ENCODE results near the gene DPM2. TPM values are rescaled to one million over a fixed set of nuclear protein-coding genes. Genes with fewer than 3 reads are reported as not detected.

DPM2 gene
- total and polyA plus RNA-seq, 2 experiments from 2014 or later, result 36.6 to 92.4 TPM

DNA sequence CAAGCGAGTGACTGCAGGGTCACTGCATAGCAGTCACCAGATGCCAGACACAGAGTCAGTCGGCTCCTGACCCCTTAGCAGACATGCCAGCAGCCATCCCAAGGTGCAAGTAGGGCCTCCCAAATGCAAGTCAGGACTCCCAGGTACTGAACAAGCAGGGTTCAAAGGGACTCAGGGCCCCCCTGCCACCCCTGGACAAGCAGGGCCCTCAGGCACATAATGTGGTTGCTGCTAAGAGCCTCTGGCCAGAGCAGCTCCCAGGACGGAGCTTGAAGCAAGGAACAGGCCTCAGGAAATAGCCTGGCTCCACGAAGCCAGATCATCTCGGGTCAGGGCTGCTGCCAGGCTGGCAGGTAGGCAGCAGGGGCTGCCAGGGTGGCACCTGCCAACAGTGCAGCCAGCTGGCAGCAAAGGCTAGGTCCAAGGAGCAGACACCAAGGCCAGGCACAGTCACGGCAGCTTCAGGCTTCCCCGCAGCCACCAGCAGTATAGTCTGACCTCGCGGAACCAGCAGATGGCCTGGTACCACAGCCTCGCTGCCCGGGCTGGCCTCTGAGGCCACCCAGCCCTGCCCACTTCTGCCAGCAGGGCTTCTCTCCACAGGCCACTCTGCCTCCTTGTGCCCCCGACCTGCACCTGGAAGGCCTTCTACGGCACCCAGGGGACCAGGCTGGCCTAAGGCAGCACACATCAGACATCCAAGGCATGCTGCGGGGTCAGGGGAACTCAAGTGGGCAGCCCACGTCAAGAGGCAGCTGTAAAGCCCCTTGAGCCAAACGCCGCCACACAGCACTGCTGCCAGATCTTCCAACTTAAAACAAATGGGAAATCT lies 35.7 kb upstream of the DPM2 start:
- peak overlapping the region; percentile 59; the same call in 1 of the 2 replicates for H3K27ac ChIP-seq (ENCODE audit: low read depth)

DNA sequence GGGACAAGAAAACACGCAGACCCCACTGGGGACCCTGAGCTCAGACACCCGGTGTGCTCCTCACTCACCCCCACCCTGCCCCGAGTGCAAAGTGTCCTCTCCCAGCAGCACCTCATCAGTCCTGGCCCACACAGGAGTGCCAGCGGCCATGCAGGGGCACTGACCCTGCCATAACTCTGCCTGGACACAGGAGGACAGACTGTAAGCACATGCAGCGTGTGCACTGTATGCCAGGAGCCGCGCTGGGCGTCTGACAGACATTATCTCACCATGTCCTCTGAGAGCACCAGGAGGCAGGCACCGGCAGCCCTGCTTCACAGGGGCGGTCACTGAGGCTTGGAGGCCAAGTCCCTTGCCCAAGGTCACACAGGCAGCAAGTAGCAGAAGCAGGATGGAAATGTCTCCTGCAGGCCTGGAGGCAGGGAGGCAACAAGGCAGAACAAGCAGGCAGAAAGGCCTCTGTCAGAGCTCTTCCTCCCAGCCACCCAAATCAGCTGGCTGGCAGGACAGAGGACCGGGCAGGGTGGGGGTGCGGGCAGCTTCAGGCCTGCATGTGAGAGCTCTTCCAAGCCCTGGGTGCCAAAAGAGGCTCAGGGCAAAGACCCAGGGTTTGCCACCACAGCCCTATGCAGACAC lies 34.7 kb upstream of the DPM2 start:
- H3K79me2 ChIP-seq (replicated peaks; ENCODE audit: insufficient read depth), result peaks cover 99% of the 10 kb centered on the region
- no peaks in the 10 kb centered on the region for H3F3A ChIP-seq (replicated peaks; ENCODE audit: low read depth)
- no peaks in the 10 kb centered on the region for H3K9me3 Mint-ChIP-seq
- H3K4me1 Mint-ChIP-seq, result peaks cover 89% of the 10 kb centered on the region
- H3K27me3 ChIP-seq (ENCODE audit: insufficient read depth), result no peaks in the 10 kb centered on the region
- no peaks in the 10 kb centered on the region for H3K9me2 ChIP-seq (ENCODE audit: insufficient read depth)
- peaks cover 37% of the 10 kb centered on the region for H3K4me1 ChIP-seq (ENCODE audit: insufficient read depth)
- H3K4me3 Mint-ChIP-seq, result peak overlapping the region; percentile 46; the same call in 1 of the 3 replicates
- no peaks in the 10 kb centered on the region for H3K36me3 ChIP-seq (ENCODE audit: insufficient read depth)
- peaks cover 3% of the 10 kb centered on the region; the same call in 2 of the 3 replicates for H3K36me3 Mint-ChIP-seq (ENCODE audit: low read depth)
- peak overlapping the region; percentile 71; the same call in 1 of the 2 replicates for H3K4me2 ChIP-seq
- DNase-seq (ENCODE audit: low spot score) (no peak), ATAC-seq (no peak)
- H3K27ac Mint-ChIP-seq, result peak overlapping the region; percentile 84
- no peak overlapping the region for H2AFZ ChIP-seq
- peak overlapping the region; percentile 32; the same call in 1 of the 2 replicates for H3K27ac ChIP-seq (ENCODE audit: low read depth)
- H3K27me3 Mint-ChIP-seq (ENCODE audit: insufficient read depth, low read depth, poor library complexity), result peaks cover 20% of the 10 kb centered on the region
- H3K4me3 ChIP-seq, result no peak overlapping the region
- peaks cover 34% of the 10 kb centered on the region for H4K20me1 ChIP-seq (replicated peaks; ENCODE audit: insufficient read depth)
- TF ChIP-seq, protein P1, sequence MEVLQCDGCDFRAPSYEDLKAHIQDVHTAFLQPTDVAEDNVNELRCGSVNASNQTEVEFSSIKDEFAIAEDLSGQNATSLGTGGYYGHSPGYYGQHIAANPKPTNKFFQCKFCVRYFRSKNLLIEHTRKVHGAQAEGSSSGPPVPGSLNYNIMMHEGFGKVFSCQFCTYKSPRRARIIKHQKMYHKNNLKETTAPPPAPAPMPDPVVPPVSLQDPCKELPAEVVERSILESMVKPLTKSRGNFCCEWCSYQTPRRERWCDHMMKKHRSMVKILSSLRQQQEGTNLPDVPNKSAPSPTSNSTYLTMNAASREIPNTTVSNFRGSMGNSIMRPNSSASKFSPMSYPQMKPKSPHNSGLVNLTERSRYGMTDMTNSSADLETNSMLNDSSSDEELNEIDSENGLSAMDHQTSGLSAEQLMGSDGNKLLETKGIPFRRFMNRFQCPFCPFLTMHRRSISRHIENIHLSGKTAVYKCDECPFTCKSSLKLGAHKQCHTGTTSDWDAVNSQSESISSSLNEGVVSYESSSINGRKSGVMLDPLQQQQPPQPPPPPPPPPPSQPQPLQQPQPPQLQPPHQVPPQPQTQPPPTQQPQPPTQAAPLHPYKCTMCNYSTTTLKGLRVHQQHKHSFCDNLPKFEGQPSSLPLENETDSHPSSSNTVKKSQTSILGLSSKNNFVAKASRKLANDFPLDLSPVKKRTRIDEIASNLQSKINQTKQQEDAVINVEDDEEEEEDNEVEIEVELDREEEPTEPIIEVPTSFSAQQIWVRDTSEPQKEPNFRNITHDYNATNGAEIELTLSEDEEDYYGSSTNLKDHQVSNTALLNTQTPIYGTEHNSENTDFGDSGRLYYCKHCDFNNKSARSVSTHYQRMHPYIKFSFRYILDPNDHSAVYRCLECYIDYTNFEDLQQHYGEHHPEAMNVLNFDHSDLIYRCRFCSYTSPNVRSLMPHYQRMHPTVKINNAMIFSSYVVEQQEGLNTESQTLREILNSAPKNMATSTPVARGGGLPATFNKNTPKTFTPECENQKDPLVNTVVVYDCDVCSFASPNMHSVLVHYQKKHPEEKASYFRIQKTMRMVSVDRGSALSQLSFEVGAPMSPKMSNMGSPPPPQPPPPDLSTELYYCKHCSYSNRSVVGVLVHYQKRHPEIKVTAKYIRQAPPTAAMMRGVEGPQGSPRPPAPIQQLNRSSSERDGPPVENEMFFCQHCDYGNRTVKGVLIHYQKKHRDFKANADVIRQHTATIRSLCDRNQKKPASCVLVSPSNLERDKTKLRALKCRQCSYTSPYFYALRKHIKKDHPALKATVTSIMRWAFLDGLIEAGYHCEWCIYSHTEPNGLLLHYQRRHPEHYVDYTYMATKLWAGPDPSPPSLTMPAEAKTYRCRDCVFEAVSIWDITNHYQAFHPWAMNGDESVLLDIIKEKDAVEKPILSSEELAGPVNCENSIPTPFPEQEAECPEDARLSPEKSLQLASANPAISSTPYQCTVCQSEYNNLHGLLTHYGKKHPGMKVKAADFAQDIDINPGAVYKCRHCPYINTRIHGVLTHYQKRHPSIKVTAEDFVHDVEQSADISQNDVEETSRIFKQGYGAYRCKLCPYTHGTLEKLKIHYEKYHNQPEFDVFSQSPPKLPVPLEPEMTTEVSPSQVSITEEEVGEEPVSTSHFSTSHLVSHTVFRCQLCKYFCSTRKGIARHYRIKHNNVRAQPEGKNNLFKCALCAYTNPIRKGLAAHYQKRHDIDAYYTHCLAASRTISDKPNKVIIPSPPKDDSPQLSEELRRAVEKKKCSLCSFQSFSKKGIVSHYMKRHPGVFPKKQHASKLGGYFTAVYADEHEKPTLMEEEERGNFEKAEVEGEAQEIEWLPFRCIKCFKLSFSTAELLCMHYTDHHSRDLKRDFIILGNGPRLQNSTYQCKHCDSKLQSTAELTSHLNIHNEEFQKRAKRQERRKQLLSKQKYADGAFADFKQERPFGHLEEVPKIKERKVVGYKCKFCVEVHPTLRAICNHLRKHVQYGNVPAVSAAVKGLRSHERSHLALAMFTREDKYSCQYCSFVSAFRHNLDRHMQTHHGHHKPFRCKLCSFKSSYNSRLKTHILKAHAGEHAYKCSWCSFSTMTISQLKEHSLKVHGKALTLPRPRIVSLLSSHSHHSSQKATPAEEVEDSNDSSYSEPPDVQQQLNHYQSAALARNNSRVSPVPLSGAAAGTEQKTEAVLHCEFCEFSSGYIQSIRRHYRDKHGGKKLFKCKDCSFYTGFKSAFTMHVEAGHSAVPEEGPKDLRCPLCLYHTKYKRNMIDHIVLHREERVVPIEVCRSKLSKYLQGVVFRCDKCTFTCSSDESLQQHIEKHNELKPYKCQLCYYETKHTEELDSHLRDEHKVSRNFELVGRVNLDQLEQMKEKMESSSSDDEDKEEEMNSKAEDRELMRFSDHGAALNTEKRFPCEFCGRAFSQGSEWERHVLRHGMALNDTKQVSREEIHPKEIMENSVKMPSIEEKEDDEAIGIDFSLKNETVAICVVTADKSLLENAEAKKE (CRISPR knock-in tag; IDR thresholded peaks at IDR 0.05), result no peak
- TF ChIP-seq CREB1 (CRISPR knock-in tag; IDR thresholded peaks at IDR 0.05; ENCODE audit: low read depth) (no peak), ZNF331 (CRISPR knock-in tag; IDR thresholded peaks at IDR 0.05; ENCODE audit: low read depth) (no peak), NANOG (IDR thresholded peaks at IDR 0.05; ENCODE audit: borderline replicate concordance) (no peak), EZH2 (IDR thresholded peaks at IDR 0.05; ENCODE audit: low read depth, unreplicated experiment) (no peak), JUNB (IDR thresholded peaks at IDR 0.05; ENCODE audit: unreplicated experiment) (no peak)

More for the DNA sequence above, 35.7 kb upstream of the DPM2 start:
- H3F3A ChIP-seq (replicated peaks; ENCODE audit: low read depth), result no peaks in the 10 kb centered on the region
- no peak overlapping the region for H3K4me3 ChIP-seq
- H3K4me3 Mint-ChIP-seq, result no peak overlapping the region; the same call in 2 of the 3 replicates
- TF ChIP-seq, protein P2, sequence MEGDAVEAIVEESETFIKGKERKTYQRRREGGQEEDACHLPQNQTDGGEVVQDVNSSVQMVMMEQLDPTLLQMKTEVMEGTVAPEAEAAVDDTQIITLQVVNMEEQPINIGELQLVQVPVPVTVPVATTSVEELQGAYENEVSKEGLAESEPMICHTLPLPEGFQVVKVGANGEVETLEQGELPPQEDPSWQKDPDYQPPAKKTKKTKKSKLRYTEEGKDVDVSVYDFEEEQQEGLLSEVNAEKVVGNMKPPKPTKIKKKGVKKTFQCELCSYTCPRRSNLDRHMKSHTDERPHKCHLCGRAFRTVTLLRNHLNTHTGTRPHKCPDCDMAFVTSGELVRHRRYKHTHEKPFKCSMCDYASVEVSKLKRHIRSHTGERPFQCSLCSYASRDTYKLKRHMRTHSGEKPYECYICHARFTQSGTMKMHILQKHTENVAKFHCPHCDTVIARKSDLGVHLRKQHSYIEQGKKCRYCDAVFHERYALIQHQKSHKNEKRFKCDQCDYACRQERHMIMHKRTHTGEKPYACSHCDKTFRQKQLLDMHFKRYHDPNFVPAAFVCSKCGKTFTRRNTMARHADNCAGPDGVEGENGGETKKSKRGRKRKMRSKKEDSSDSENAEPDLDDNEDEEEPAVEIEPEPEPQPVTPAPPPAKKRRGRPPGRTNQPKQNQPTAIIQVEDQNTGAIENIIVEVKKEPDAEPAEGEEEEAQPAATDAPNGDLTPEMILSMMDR (conservative IDR thresholded peaks at IDR 0.05; ENCODE audit: low read depth in 2 of 2), result no peak
- TF ChIP-seq CREB1 (CRISPR knock-in tag; IDR thresholded peaks at IDR 0.05; ENCODE audit: low read depth) (no peak), EZH2 (IDR thresholded peaks at IDR 0.05; ENCODE audit: low read depth, unreplicated experiment) (no peak), EZH2phosphoT487 (IDR thresholded peaks at IDR 0.05; ENCODE audit: unreplicated experiment) (no peak)
- H3K4me1 Mint-ChIP-seq, result peaks cover 90% of the 10 kb centered on the region
- H3K36me3 Mint-ChIP-seq (ENCODE audit: low read depth), result peaks cover 3% of the 10 kb centered on the region; the same call in 2 of the 3 replicates
- peaks cover 99% of the 10 kb centered on the region for H3K79me2 ChIP-seq (replicated peaks; ENCODE audit: insufficient read depth)
- no peaks in the 10 kb centered on the region for H3K27me3 ChIP-seq (ENCODE audit: insufficient read depth)
- DNase-seq (ENCODE audit: low spot score) (no peak), ATAC-seq (no peak)
- peaks cover 45% of the 10 kb centered on the region for H4K20me1 ChIP-seq (replicated peaks; ENCODE audit: insufficient read depth)
- no peaks in the 10 kb centered on the region for H3K36me3 ChIP-seq (ENCODE audit: insufficient read depth)
- H3K9me3 Mint-ChIP-seq, result no peaks in the 10 kb centered on the region
- H3K9me2 ChIP-seq (ENCODE audit: insufficient read depth), result no peaks in the 10 kb centered on the region
- no peak overlapping the region for H3K4me2 ChIP-seq
- no peak overlapping the region for H3K27ac Mint-ChIP-seq
- peaks cover 47% of the 10 kb centered on the region for H3K4me1 ChIP-seq (ENCODE audit: insufficient read depth)
- peaks cover 23% of the 10 kb centered on the region for H3K27me3 Mint-ChIP-seq (ENCODE audit: insufficient read depth, low read depth, poor library complexity)
- H2AFZ ChIP-seq, result no peak overlapping the region
